ENCODE data around the gene SNX22. TPM values are rescaled to one million over a fixed set of nuclear protein-coding genes. Genes with fewer than 3 reads are reported as not detected.

SNX22 gene
- total and polyA plus RNA-seq, 9 of the 15 experiments (the other 6 are each of a cell fraction or from before 2014, with no cell fraction given), result 0.91 to 3.0 (median 2.0) TPM

DNA sequence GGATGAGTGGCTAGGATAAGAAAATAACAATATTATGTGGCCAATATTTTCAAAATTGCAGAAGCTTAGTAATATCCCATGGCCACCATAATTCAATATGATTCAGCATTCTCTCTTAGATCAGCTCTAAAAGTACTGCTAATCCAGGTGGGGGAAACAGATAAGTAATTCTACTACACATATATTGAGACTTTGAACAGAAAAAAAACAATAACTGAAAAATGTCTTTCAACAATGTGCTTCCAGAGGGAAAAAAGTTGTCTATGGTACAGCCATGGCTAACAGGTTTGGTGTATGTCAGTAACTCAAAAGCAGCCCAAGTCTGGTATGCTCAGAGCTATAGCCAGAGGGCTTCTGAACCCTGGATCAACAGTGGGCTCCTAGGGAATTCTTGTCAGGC lies 53.7 kb downstream of the SNX22 start (continued):
- TF ChIP-seq MLX (CRISPR knock-in tag; conservative IDR thresholded peaks at IDR 0.05), result no peak
- 0 out of 2 replicates have a peak, but pooled peaks have one; percentile 5 for TF ChIP-seq RFX1 (IDR thresholded peaks at IDR 0.05)
- no peak for TF ChIP-seq FOXK2 (conservative IDR thresholded peaks at IDR 0.05 in 1 of 2, IDR thresholded peaks at IDR 0.05 in 1 of 2; ENCODE audit: low read depth in 2 of 2)
- no peak for TF ChIP-seq RBM22 (IDR thresholded peaks at IDR 0.05; ENCODE audit: low read depth, low read length, poor library complexity, severe bottlenecking)
- TF ChIP-seq TAL1 (IDR thresholded peaks at IDR 0.05), result peak; percentile 72
- no peak for TF ChIP-seq SMARCA5 (IDR thresholded peaks at IDR 0.05)
- peak; percentile 88 for TF ChIP-seq C11orf30 (IDR thresholded peaks at IDR 0.05; ENCODE audit: low read depth)
- TF ChIP-seq ZC3H8 (IDR thresholded peaks at IDR 0.05), result no peak
- TF ChIP-seq PML (IDR thresholded peaks at IDR 0.05; ENCODE audit: low read length), result 0 out of 2 replicates have a peak, but pooled peaks have one; percentile 32
- TF ChIP-seq, protein P1, sequence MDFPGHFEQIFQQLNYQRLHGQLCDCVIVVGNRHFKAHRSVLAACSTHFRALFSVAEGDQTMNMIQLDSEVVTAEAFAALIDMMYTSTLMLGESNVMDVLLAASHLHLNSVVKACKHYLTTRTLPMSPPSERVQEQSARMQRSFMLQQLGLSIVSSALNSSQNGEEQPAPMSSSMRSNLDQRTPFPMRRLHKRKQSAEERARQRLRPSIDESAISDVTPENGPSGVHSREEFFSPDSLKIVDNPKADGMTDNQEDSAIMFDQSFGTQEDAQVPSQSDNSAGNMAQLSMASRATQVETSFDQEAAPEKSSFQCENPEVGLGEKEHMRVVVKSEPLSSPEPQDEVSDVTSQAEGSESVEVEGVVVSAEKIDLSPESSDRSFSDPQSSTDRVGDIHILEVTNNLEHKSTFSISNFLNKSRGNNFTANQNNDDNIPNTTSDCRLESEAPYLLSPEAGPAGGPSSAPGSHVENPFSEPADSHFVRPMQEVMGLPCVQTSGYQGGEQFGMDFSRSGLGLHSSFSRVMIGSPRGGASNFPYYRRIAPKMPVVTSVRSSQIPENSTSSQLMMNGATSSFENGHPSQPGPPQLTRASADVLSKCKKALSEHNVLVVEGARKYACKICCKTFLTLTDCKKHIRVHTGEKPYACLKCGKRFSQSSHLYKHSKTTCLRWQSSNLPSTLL (IDR thresholded peaks at IDR 0.05), result no peak
- peak; percentile 84 for TF ChIP-seq SMARCA4 (IDR thresholded peaks at IDR 0.05)
- no peak for TF ChIP-seq MTA1 (IDR thresholded peaks at IDR 0.05; ENCODE audit: borderline replicate concordance)
- 0 out of 2 replicates have a peak, but pooled peaks have one; percentile 20 for TF ChIP-seq ADNP (tag; IDR thresholded peaks at IDR 0.05)
- no peak for TF ChIP-seq MTA3 (IDR thresholded peaks at IDR 0.05; ENCODE audit: borderline replicate concordance)
- no peak for TF ChIP-seq PURB (CRISPR knock-in tag; IDR thresholded peaks at IDR 0.05; ENCODE audit: low read depth)
- peak; percentile 90 for TF ChIP-seq ARID1B (IDR thresholded peaks at IDR 0.05)
- peak; percentile 38; the same call in 1 of the 2 replicates for TF ChIP-seq DMBX1 (CRISPR knock-in tag; IDR thresholded peaks at IDR 0.05; ENCODE audit: borderline replicate concordance)
- no peak for TF ChIP-seq PHB (CRISPR knock-in tag; IDR thresholded peaks at IDR 0.05)
- TF ChIP-seq GABPB2 (CRISPR knock-in tag; conservative IDR thresholded peaks at IDR 0.05), result no peak
- no peak for TF ChIP-seq TOE1 (IDR thresholded peaks at IDR 0.05; ENCODE audit: borderline replicate concordance)
- no peak for TF ChIP-seq TOE1 (CRISPR knock-in tag; IDR thresholded peaks at IDR 0.05; ENCODE audit: borderline replicate concordance, low read depth)
- no peak for TF ChIP-seq CHCHD3 (CRISPR knock-in tag; IDR thresholded peaks at IDR 0.05)
- TF ChIP-seq, protein P2, sequence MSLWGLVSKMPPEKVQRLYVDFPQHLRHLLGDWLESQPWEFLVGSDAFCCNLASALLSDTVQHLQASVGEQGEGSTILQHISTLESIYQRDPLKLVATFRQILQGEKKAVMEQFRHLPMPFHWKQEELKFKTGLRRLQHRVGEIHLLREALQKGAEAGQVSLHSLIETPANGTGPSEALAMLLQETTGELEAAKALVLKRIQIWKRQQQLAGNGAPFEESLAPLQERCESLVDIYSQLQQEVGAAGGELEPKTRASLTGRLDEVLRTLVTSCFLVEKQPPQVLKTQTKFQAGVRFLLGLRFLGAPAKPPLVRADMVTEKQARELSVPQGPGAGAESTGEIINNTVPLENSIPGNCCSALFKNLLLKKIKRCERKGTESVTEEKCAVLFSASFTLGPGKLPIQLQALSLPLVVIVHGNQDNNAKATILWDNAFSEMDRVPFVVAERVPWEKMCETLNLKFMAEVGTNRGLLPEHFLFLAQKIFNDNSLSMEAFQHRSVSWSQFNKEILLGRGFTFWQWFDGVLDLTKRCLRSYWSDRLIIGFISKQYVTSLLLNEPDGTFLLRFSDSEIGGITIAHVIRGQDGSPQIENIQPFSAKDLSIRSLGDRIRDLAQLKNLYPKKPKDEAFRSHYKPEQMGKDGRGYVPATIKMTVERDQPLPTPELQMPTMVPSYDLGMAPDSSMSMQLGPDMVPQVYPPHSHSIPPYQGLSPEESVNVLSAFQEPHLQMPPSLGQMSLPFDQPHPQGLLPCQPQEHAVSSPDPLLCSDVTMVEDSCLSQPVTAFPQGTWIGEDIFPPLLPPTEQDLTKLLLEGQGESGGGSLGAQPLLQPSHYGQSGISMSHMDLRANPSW (CRISPR knock-in tag; IDR thresholded peaks at IDR 0.05), result no peak

Measured in K562 (cell line).